HepG2 (cell line): ENCODE results near the gene VCPKMT. TPM values are rescaled to one million over a fixed set of nuclear protein-coding genes. Genes with fewer than 3 reads are reported as not detected.

Source experiments
- ATAC-seq: fragments of 200-7000 bp; cut with Tn5 transposase; 3 replicates; pipeline ENCODE4 v1.9.1; 2020; ENCODE audit warnings: mild to moderate bottlenecking, moderate library complexity
- BruUV-seq: library from RNA; stranded (reverse); fragments of 400-500 nt; replicated peaks from 2 replicates; lab custom pipeline; 2021; lab: Mats Ljungman, UMichigan
- CTCF ChIA-PET: fragments of 300-600 bp; formaldehyde crosslinking; extraction: SDS; loops from one replicate; lab custom pipeline; 2021; ENCODE audit warnings: low total read pairs, inconsistent platforms, low intra/inter-chr PET ratio; lab: Yijun Ruan, JAX
- POLR2A ChIA-PET: fragments of 350-600 bp; sonication (Branson Sonifier 250); formaldehyde crosslinking; loops from one replicate; lab custom pipeline; 2020; ENCODE audit warnings: antibody characterized with exemption, inconsistent platforms; lab: Yijun Ruan, JAX
- DNase-seq: peaks from one replicate; pipeline ENCODE4 v3.0.0-alpha.2; 2015; ENCODE audit warnings: low spot score
- FAIRE-seq: peaks from 3 replicates; lab custom pipeline; 2011; peaks lifted over from hg19 to GRCh38; lab: Jason Lieb, UNC
- H2AFZ ChIP-seq: one replicate; pipeline ENCODE4 v1.6.1; 2011; ENCODE audit warnings: low read length, inconsistent platforms
- H3K27ac ChIP-seq: fragments of 300-600 bp; 3 replicates; pipeline ENCODE4 v1.8.0; 2011; ENCODE audit warnings: mixed run types, mild to moderate bottlenecking, mixed read lengths, low read length, inconsistent platforms; ENCODE audit not compliant: insufficient read depth; ENCODE audit errors: extremely low read length
- H3K27me3 ChIP-seq, 2 experiments: fragments of 200-600 bp in 1 of 2; 2 replicates in 1 of 2; 3 replicates in 1 of 2; pipeline versions ENCODE4 v1.6.0 to v1.8.0; 2011; ENCODE audit warnings: low read length in 2 of 2, mild to moderate bottlenecking in 2 of 2, moderate library complexity in 2 of 2, inconsistent platforms in 1 of 2; ENCODE audit not compliant: insufficient read depth in 2 of 2, control insufficient read depth in 1 of 2
- H3K36me3 ChIP-seq, 2 experiments: fragments of 200-600 bp in 1 of 2; replicated peaks in 1 of 2; 2 replicates in 1 of 2; 3 replicates in 1 of 2; pipeline versions ENCODE4 v1.5.1 to v1.8.0; 2011; ENCODE audit warnings: low read length in 2 of 2, inconsistent platforms in 1 of 2; ENCODE audit not compliant: insufficient read depth in 2 of 2, control insufficient read depth in 1 of 2
- H3K4me1 ChIP-seq: 2 replicates; pipeline ENCODE4 v1.5.1; 2012; ENCODE audit warnings: low read length, inconsistent platforms; ENCODE audit not compliant: insufficient read depth
- H3K4me2 ChIP-seq: 2 replicates; pipeline ENCODE4 v1.6.0; 2011; ENCODE audit warnings: low read depth, low read length, inconsistent platforms
- H3K4me3 ChIP-seq, 3 experiments: fragments of 200-600 bp in 1 of 3; sonication (generic), shearing (Covaris generic) in 1 of 3; replicated peaks in 1 of 3; 2 replicates each; pipeline ENCODE4 v1.5.1; 2011 to 2016; ENCODE audit warnings: low read length in 3 of 3, inconsistent platforms in 2 of 3, low read depth in 2 of 3, mild to moderate bottlenecking in 2 of 3, control low read depth in 1 of 3, mixed read lengths in 1 of 3; ENCODE audit not compliant: insufficient read depth in 1 of 3
- H3K79me2 ChIP-seq: one replicate; pipeline ENCODE4 v1.6.1; 2011; ENCODE audit warnings: low read length, inconsistent platforms; ENCODE audit not compliant: insufficient read depth
- H3K9ac ChIP-seq: 2 replicates; pipeline ENCODE4 v1.6.0; 2011; ENCODE audit warnings: mild to moderate bottlenecking, low read depth, low read length, inconsistent platforms; ENCODE audit not compliant: insufficient read depth
- H3K9me3 ChIP-seq: 2 replicates; pipeline ENCODE4 v1.5.1; 2012; ENCODE audit warnings: mild to moderate bottlenecking, low read length
- H4K20me1 ChIP-seq: 2 replicates; pipeline ENCODE4 v1.6.0; 2011; ENCODE audit warnings: inconsistent platforms, mild to moderate bottlenecking, low read length, moderate library complexity; ENCODE audit not compliant: insufficient read depth
- GFI1 ChIP-seq: sonication (generic); formaldehyde crosslinking; IDR thresholded peaks from 2 replicates; pipeline ENCODE4 v1.5.0; 2020; ENCODE audit warnings: missing genetic modification reagents, mild to moderate bottlenecking, borderline replicate concordance
- GTF2F1 ChIP-seq: fragments of 150-350 bp; IDR thresholded peaks from 2 replicates; pipeline ENCODE4 v1.6.1; 2014; ENCODE audit warnings: low read length
- PITX1 ChIP-seq: sonication (generic); formaldehyde crosslinking; IDR thresholded peaks from 2 replicates; pipeline ENCODE4 v1.5.1; 2020; ENCODE audit warnings: mild to moderate bottlenecking, missing genetic modification reagents
- RFXAP ChIP-seq: sonication (generic); formaldehyde crosslinking; IDR thresholded peaks from 2 replicates; pipeline ENCODE4 v1.4.0; 2020; ENCODE audit warnings: missing genetic modification reagents, borderline replicate concordance
- U2AF1 ChIP-seq: fragments of 200-400 bp; formaldehyde crosslinking; optimal IDR thresholded peaks from 2 replicates; pipeline ENCODE3; 2017; ENCODE audit warnings: mild to moderate bottlenecking, low read depth, low read length
- ZKSCAN8 ChIP-seq: IDR thresholded peaks from 2 replicates; pipeline ENCODE4 v1.6.1; 2016; ENCODE audit warnings: borderline replicate concordance, missing genetic modification reagents, missing compliant biosample characterization
- ZNF580 ChIP-seq: IDR thresholded peaks from 2 replicates; pipeline ENCODE4 v1.6.1; 2016; ENCODE audit warnings: low read depth, borderline replicate concordance
- ZNF660 ChIP-seq: sonication (generic); formaldehyde crosslinking; IDR thresholded peaks from 2 replicates; pipeline ENCODE4 v1.5.1; 2020; ENCODE audit warnings: mild to moderate bottlenecking, low read depth, missing genetic modification reagents, borderline replicate concordance
- ZNF839 ChIP-seq: sonication (generic); formaldehyde crosslinking; IDR thresholded peaks from 2 replicates; pipeline ENCODE4 v1.4.0; 2020; ENCODE audit warnings: missing genetic modification reagents, mild to moderate bottlenecking, borderline replicate concordance
- WGBS: methylation state at CpG from one replicate; pipeline ENCODE4 v1.1.6; 2017; ENCODE audit warnings: low lambda C conversion rate; 5-methylcytosine and 5-hydroxymethylcytosine counted together
- in situ Hi-C: cut with HindIII; loops from 2 replicates; pipeline ENCODE4 v1.10.0; 2017; ENCODE audit warnings: low pct_unique_long_range_greater_than_20kb; ENCODE audit not compliant: extremely low pct_ligation_motif_present
- intact Hi-C: fragments of 100-400 bp; cut with micrococcal nuclease; formaldehyde crosslinking; loops from one replicate; pipeline ENCODE4 v1.10.0; 2022; ENCODE audit not compliant: unreplicated experiment
- polyA plus RNA-seq, 8 experiments: library from polyadenylated mRNA; depleted of rRNA in 3 of 8; stranded (reverse) in 7 of 8; unstranded in 1 of 8; fragments of >200 nt; fragmentation: Illumina TruSeq in 4 of 8; extraction: Trizol in 4 of 8; gene quantifications; 2 replicates each; pipeline versions ENCODE4 v1.2.1 to v1.2.3, GENCODE V29; 2011 to 2016; ENCODE audit warnings: low read depth in 4 of 8, missing spikeins in 1 of 8, mixed read lengths in 1 of 8; ENCODE audit not compliant: insufficient read depth in 1 of 8
- total RNA-seq, 5 experiments: library from RNA; depleted of rRNA; stranded (reverse); fragments of >200 nt; fragmentation: Illumina TruSeq; extraction: Trizol; gene quantifications; 2 replicates each; pipeline ENCODE4 v1.2.3, GENCODE V29; 2016; ENCODE audit warnings: low read depth in 1 of 5
- TF ChIP-seq, protein P1 (sequence below): sonication (generic); formaldehyde crosslinking; IDR thresholded peaks from 2 replicates; pipeline ENCODE4 v1.4.0; 2020; ENCODE audit warnings: missing genetic modification reagents
- TF ChIP-seq, protein P2 (sequence below): sonication (generic); formaldehyde crosslinking; IDR thresholded peaks from 2 replicates; pipeline ENCODE4 v1.4.0; 2020; ENCODE audit warnings: missing genetic modification reagents
- TF ChIP-seq, protein P3 (sequence below): IDR thresholded peaks from 2 replicates; pipeline ENCODE4 v1.6.1; 2018; ENCODE audit warnings: missing genetic modification reagents

The VCPKMT gene
- total and polyA plus RNA-seq, 2 of the 13 experiments (the other 11 are each of a cell fraction or from before 2014, with no cell fraction given), result 3.9 to 5.4 TPM

DNA sequence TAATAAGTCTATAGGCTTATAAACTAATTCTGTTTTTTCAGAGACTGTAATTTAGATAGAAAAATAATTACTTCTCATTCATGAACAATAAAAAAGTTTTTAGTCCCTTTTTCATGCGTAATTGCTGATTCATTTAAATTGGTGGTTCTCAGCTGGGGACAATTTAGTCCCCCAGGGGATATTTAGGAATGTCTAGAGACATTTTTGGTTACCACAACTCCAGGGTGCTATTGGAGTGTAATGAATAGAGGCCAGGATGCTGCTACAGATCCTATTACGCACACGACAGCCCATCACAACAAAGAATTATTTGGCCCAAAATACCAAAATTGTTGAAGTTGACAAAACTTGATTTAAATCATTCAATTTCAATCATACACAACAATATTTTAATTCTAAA, 22.8 kb upstream of the VCPKMT start (continued):
- TF ChIP-seq, protein P1, sequence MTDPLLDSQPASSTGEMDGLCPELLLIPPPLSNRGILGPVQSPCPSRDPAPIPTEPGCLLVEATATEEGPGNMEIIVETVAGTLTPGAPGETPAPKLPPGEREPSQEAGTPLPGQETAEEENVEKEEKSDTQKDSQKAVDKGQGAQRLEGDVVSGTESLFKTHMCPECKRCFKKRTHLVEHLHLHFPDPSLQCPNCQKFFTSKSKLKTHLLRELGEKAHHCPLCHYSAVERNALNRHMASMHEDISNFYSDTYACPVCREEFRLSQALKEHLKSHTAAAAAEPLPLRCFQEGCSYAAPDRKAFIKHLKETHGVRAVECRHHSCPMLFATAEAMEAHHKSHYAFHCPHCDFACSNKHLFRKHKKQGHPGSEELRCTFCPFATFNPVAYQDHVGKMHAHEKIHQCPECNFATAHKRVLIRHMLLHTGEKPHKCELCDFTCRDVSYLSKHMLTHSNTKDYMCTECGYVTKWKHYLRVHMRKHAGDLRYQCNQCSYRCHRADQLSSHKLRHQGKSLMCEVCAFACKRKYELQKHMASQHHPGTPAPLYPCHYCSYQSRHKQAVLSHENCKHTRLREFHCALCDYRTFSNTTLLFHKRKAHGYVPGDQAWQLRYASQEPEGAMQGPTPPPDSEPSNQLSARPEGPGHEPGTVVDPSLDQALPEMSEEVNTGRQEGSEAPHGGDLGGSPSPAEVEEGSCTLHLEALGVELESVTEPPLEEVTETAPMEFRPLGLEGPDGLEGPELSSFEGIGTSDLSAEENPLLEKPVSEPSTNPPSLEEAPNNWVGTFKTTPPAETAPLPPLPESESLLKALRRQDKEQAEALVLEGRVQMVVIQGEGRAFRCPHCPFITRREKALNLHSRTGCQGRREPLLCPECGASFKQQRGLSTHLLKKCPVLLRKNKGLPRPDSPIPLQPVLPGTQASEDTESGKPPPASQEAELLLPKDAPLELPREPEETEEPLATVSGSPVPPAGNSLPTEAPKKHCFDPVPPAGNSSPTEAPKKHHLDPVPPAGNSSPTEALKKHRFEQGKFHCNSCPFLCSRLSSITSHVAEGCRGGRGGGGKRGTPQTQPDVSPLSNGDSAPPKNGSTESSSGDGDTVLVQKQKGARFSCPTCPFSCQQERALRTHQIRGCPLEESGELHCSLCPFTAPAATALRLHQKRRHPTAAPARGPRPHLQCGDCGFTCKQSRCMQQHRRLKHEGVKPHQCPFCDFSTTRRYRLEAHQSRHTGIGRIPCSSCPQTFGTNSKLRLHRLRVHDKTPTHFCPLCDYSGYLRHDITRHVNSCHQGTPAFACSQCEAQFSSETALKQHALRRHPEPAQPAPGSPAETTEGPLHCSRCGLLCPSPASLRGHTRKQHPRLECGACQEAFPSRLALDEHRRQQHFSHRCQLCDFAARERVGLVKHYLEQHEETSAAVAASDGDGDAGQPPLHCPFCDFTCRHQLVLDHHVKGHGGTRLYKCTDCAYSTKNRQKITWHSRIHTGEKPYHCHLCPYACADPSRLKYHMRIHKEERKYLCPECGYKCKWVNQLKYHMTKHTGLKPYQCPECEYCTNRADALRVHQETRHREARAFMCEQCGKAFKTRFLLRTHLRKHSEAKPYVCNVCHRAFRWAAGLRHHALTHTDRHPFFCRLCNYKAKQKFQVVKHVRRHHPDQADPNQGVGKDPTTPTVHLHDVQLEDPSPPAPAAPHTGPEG (CRISPR knock-in tag), result no peak
- TF ChIP-seq RFXAP (CRISPR knock-in tag) (no peak), GFI1 (CRISPR knock-in tag) (no peak), ZNF839 (no peak), ZNF660 (no peak), U2AF1 (no peak)
- TF ChIP-seq, all 625 proteins: peak for 0

DNA sequence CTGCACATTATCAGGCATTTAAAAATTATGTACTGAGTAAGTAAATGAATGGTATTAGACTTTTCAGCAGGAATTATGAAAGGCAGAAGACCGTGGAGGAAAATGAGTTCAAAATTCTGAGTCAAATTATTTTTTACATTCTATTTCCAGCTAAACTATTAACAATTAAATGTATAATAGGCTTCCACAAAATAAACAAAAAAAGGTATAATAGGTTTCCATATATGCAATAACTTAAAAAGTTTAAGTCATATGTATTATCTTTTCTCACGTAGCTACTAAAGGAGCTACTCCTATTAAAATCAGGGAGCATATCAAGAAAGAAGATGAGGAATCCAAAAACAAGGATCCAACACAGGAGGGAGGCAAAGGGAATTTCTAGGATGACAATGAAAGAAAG, 11.4 kb upstream of the VCPKMT start:
- ChIA-PET CTCF (no interaction called here), POLR2A (no interaction called here)
- in situ Hi-C loops (no loop called here), intact Hi-C loops (no loop called here)
- no TSS peak for BruUV-seq
- Histone ChIP-seq H3K36me3 (peaks cover 7 to 14% of the 10 kb centered on the region in 2 experiments; a peak in 3 of 5 replicates), H3K4me3 (no peak overlapping the region), H3K27ac (no peak overlapping the region), H2AFZ (no peak overlapping the region), H3K9ac (no peak overlapping the region), H3K27me3 (no peaks in the 10 kb centered on the region), H3K4me2 (no peak overlapping the region), H4K20me1 (no peaks in the 10 kb centered on the region), H3K4me1 (no peaks in the 10 kb centered on the region), H3K79me2 (no peaks in the 10 kb centered on the region), H3K9me3 (no peaks in the 10 kb centered on the region)
- DNase-seq, result no peak
- 95% methylated on average over 2 of the region's 2 CpGs for WGBS
- ATAC-seq, result no peak
- FAIRE-seq, result no peak
- TF ChIP-seq ZKSCAN8 (CRISPR knock-in tag), result no peak
- TF ChIP-seq ZNF580, result no peak
- no peak for TF ChIP-seq ZNF839
- TF ChIP-seq, protein P2, sequence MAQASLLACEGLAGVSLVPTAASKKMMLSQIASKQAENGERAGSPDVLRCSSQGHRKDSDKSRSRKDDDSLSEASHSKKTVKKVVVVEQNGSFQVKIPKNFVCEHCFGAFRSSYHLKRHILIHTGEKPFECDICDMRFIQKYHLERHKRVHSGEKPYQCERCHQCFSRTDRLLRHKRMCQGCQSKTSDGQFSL (CRISPR knock-in tag), result no peak
- TF ChIP-seq, protein P3, sequence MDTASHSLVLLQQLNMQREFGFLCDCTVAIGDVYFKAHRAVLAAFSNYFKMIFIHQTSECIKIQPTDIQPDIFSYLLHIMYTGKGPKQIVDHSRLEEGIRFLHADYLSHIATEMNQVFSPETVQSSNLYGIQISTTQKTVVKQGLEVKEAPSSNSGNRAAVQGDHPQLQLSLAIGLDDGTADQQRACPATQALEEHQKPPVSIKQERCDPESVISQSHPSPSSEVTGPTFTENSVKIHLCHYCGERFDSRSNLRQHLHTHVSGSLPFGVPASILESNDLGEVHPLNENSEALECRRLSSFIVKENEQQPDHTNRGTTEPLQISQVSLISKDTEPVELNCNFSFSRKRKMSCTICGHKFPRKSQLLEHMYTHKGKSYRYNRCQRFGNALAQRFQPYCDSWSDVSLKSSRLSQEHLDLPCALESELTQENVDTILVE (CRISPR knock-in tag), result no peak
- TF ChIP-seq GTF2F1, result no peak
- TF ChIP-seq PITX1 (CRISPR knock-in tag), result no peak
